Neural cell (in vitro differentiated cells): Measurements from ENCODE around the gene NR1I3.

ENCODE experiments used
- CTCF ChIP-seq: fragments of 450-650 bp; IDR thresholded peaks from 2 replicates; pipeline ENCODE4 v1.5.1; 2014; ENCODE audit warnings: antibody characterized with exemption, mild to moderate bottlenecking, moderate library complexity; ENCODE audit not compliant: poor library complexity, severe bottlenecking
- EP300 ChIP-seq: fragments of 450-650 bp; conservative IDR thresholded peaks from 2 replicates; pipeline ENCODE4 v1.6.1; 2014; ENCODE audit warnings: antibody characterized with exemption, mild to moderate bottlenecking, moderate library complexity; ENCODE audit not compliant: poor library complexity, severe bottlenecking
- EZH2 ChIP-seq: fragments of 200-600, 300-800 bp; shearing (Covaris generic), sonication (generic); IDR thresholded peaks from 2 replicates; pipeline ENCODE4 v1.6.1; 2014; ENCODE audit warnings: antibody characterized with exemption, low read length, borderline replicate concordance, mild to moderate bottlenecking; ENCODE audit not compliant: insufficient read depth, poor library complexity, severe bottlenecking
- MXI1 ChIP-seq: fragments of 450-650 bp; conservative IDR thresholded peaks from 2 replicates; pipeline ENCODE4 v1.6.1; 2014; ENCODE audit warnings: antibody characterized with exemption, mild to moderate bottlenecking; ENCODE audit not compliant: poor library complexity, severe bottlenecking
- POLR2AphosphoS5 ChIP-seq: IDR thresholded peaks from 2 replicates; pipeline ENCODE4 v1.6.1; 2012
- RAD21 ChIP-seq: fragments of 450-650 bp; conservative IDR thresholded peaks from 2 replicates; pipeline ENCODE4 v1.6.1; 2014; ENCODE audit warnings: antibody characterized with exemption, mild to moderate bottlenecking, moderate library complexity
- REST ChIP-seq: IDR thresholded peaks from 2 replicates; pipeline ENCODE4 v1.6.1; 2012; ENCODE audit warnings: borderline replicate concordance

- TF ChIP-seq MXI1 (no peak), REST (no peak), CTCF (no peak), POLR2AphosphoS5 (no peak), EZH2 (no peak), EP300 (no peak), RAD21 (no peak)
Observed at GRCh38 chr1:161233102-161233501, 4.9 kb downstream of the NR1I3 start.
